ENCODE data around the gene FAM124A.

- TF ChIP-seq POLR2A (IDR thresholded peaks at IDR 0.05; ENCODE audit: low read depth, low read length), result no peak
- TF ChIP-seq CTCF (IDR thresholded peaks at IDR 0.05; ENCODE audit: extremely low read depth in 1 of 2, insufficient read depth in 1 of 2, low read depth in 1 of 2, low read length in 2 of 2), result no peak
- TF ChIP-seq POLR2AphosphoS5 (IDR thresholded peaks at IDR 0.05; ENCODE audit: insufficient read depth, low read depth, low read length), result no peak
- TF ChIP-seq, protein P1, sequence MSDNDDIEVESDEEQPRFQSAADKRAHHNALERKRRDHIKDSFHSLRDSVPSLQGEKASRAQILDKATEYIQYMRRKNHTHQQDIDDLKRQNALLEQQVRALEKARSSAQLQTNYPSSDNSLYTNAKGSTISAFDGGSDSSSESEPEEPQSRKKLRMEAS (IDR thresholded peaks at IDR 0.05; ENCODE audit: insufficient read depth, insufficient read length), result no peak
- TF ChIP-seq FOS (IDR thresholded peaks at IDR 0.05; ENCODE audit: borderline replicate concordance, insufficient read depth, low read length), result no peak
Measured at GRCh38 chr13:51260154-51260553, 38.0 kb downstream of the FAM124A start.

Data from endothelial cell of umbilical vein (primary cell).